HepG2 (cell line): ENCODE data around the gene BICDL2. TPM values are rescaled to one million over a fixed set of nuclear protein-coding genes. Genes with fewer than 3 reads are reported as not detected.

Source experiments
- CC2D1A ChIP-seq: sonication (generic); formaldehyde crosslinking; IDR thresholded peaks from 2 replicates; pipeline ENCODE4 v1.8.1; 2023; ENCODE audit warnings: mild to moderate bottlenecking, missing genetic modification reagents
- FLYWCH1 ChIP-seq: sonication (generic); formaldehyde crosslinking; IDR thresholded peaks from 2 replicates; pipeline ENCODE4 v1.8.1; 2023; ENCODE audit warnings: mild to moderate bottlenecking, missing genetic modification reagents
- HMG20B ChIP-seq: conservative IDR thresholded peaks from 2 replicates; pipeline ENCODE4 v1.6.1; 2016; ENCODE audit warnings: missing genetic modification reagents, missing compliant biosample characterization
- MTA1 ChIP-seq: sonication (generic); formaldehyde crosslinking; IDR thresholded peaks from 2 replicates; pipeline ENCODE4 v1.4.0; 2020; ENCODE audit warnings: missing genetic modification reagents, mild to moderate bottlenecking, borderline replicate concordance
- SKI ChIP-seq: fragments of 450-650 bp; IDR thresholded peaks from one replicate; pipeline ENCODE4 v1.6.1; 2018; ENCODE audit warnings: mild to moderate bottlenecking; ENCODE audit not compliant: partially characterized antibody
- ZFX ChIP-seq: sonication (generic); formaldehyde crosslinking; IDR thresholded peaks from 2 replicates; pipeline ENCODE4 v1.4.0; 2020; ENCODE audit warnings: mild to moderate bottlenecking, low read depth, missing genetic modification reagents, moderate library complexity
- ZNF235 ChIP-seq: sonication (generic); formaldehyde crosslinking; IDR thresholded peaks from 2 replicates; pipeline ENCODE4 v1.8.1; 2023; ENCODE audit warnings: mild to moderate bottlenecking, missing genetic modification reagents, borderline replicate concordance
- ZNF34 ChIP-seq: sonication (generic); formaldehyde crosslinking; IDR thresholded peaks from 2 replicates; pipeline ENCODE4 v1.4.0; 2020; ENCODE audit warnings: mild to moderate bottlenecking, missing genetic modification reagents, borderline replicate concordance
- ZNF451 ChIP-seq: sonication (generic); formaldehyde crosslinking; IDR thresholded peaks from 2 replicates; pipeline ENCODE4 v1.5.0; 2020; ENCODE audit warnings: mild to moderate bottlenecking, missing genetic modification reagents
- ZNF589 ChIP-seq: sonication (generic); formaldehyde crosslinking; conservative IDR thresholded peaks from 2 replicates; pipeline ENCODE4 v1.8.0; 2022; ENCODE audit warnings: mild to moderate bottlenecking, moderate library complexity, missing genetic modification reagents
- ZNF614 ChIP-seq: IDR thresholded peaks from 2 replicates; pipeline ENCODE4 v1.6.1; 2018; ENCODE audit warnings: missing biosample characterization, missing genetic modification reagents, inconsistent platforms, borderline replicate concordance
- ZNF616 ChIP-seq: sonication (generic); formaldehyde crosslinking; IDR thresholded peaks from 2 replicates; pipeline ENCODE4 v1.5.0; 2020; ENCODE audit warnings: low read depth, mild to moderate bottlenecking, missing genetic modification reagents
- ZNF619 ChIP-seq: sonication (generic); formaldehyde crosslinking; IDR thresholded peaks from 2 replicates; pipeline ENCODE4 v1.4.0; 2020; ENCODE audit warnings: mild to moderate bottlenecking, missing genetic modification reagents
- ZNF850 ChIP-seq: sonication (generic); formaldehyde crosslinking; conservative IDR thresholded peaks from 2 replicates; pipeline ENCODE4 v1.9.0; 2021; ENCODE audit warnings: mild to moderate bottlenecking, missing genetic modification reagents
- polyA plus RNA-seq, 8 experiments: library from polyadenylated mRNA; depleted of rRNA in 3 of 8; stranded (reverse) in 7 of 8; unstranded in 1 of 8; fragments of >200 nt; fragmentation: Illumina TruSeq in 4 of 8; extraction: Trizol in 4 of 8; gene quantifications; 2 replicates each; pipeline versions ENCODE4 v1.2.1 to v1.2.3, GENCODE V29; 2011 to 2016; ENCODE audit warnings: low read depth in 4 of 8, missing spikeins in 1 of 8, mixed read lengths in 1 of 8; ENCODE audit not compliant: insufficient read depth in 1 of 8
- total RNA-seq, 5 experiments: library from RNA; depleted of rRNA; stranded (reverse); fragments of >200 nt; fragmentation: Illumina TruSeq; extraction: Trizol; gene quantifications; 2 replicates each; pipeline ENCODE4 v1.2.3, GENCODE V29; 2016; ENCODE audit warnings: low read depth in 1 of 5
- TF ChIP-seq, protein P1 (sequence below): sonication (generic); formaldehyde crosslinking; IDR thresholded peaks from 2 replicates; pipeline ENCODE4 v1.5.1; 2020; ENCODE audit warnings: mild to moderate bottlenecking, missing genetic modification reagents, moderate library complexity
- TF ChIP-seq, protein P2 (sequence below): sonication (generic); formaldehyde crosslinking; IDR thresholded peaks from 2 replicates; pipeline ENCODE4 v1.5.0; 2020; ENCODE audit warnings: mild to moderate bottlenecking, low read depth, missing genetic modification reagents, borderline replicate concordance
- TF ChIP-seq, protein P3 (sequence below): sonication (generic); formaldehyde crosslinking; IDR thresholded peaks from 2 replicates; pipeline ENCODE4 v1.8.0; 2022; ENCODE audit warnings: missing genetic modification reagents, low read depth, mild to moderate bottlenecking, borderline replicate concordance
- TF ChIP-seq, protein P4 (sequence below): sonication (generic); formaldehyde crosslinking; IDR thresholded peaks from 2 replicates; pipeline ENCODE4 v1.8.0; 2022; ENCODE audit warnings: low read depth, missing genetic modification reagents
- TF ChIP-seq, protein P5 (sequence below), 2 experiments: sonication (generic) in 1 of 2; formaldehyde crosslinking in 1 of 2; IDR thresholded peaks; 2 replicates each; pipeline versions ENCODE4 v1.5.1 to v1.6.1; 2011 to 2020; ENCODE audit warnings: borderline replicate concordance in 1 of 2, low read depth in 1 of 2, low read length in 1 of 2, mild to moderate bottlenecking in 1 of 2, missing genetic modification reagents in 1 of 2, moderate library complexity in 1 of 2

BICDL2 gene
- total and polyA plus RNA-seq, 2 of the 13 experiments (the other 11 are each of a cell fraction or from before 2014, with no cell fraction given): 0.12 TPM; not detected in 1

DNA sequence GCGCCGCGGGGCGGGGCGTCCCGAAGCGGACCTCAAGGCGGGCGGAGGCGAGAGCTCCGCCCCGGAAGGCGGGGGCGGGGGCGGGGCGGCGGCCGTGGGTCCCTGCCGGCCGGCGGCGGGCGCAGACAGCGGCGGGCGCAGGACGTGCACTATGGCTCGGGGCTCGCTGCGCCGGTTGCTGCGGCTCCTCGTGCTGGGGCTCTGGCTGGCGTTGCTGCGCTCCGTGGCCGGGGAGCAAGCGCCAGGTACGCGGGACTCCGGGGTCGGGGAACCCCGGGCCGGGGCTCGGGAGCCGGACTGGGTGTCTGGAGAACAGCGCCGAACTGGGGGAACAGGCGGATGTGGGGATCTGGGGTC, 16.5 kb downstream of the BICDL2 start, which contains the start of gene TNFRSF12A (continued):
- TF ChIP-seq CC2D1A (CRISPR knock-in tag) (no peak), ZNF850 (no peak), ZNF451 (peak; percentile 58; the same call in 1 of the 2 replicates), FLYWCH1 (CRISPR knock-in tag) (0 out of 2 replicates have a peak, but pooled peaks have one; percentile 50), ZNF34 (0 out of 2 replicates have a peak, but pooled peaks have one; percentile 39), ZNF616 (CRISPR knock-in tag) (no peak), ZFX (CRISPR knock-in tag) (peak; percentile 4; the same call in 1 of the 2 replicates), HMG20B (CRISPR knock-in tag) (no peak), ZNF614 (CRISPR knock-in tag) (peak; percentile 12; the same call in 1 of the 2 replicates), ZNF619 (CRISPR knock-in tag) (peak; percentile 56; the same call in 1 of the 2 replicates), ZNF589 (no peak), MTA1 (CRISPR knock-in tag) (no peak), SKI (peak; percentile 64), ZNF235 (CRISPR knock-in tag) (no peak)
- TF ChIP-seq, protein P1, sequence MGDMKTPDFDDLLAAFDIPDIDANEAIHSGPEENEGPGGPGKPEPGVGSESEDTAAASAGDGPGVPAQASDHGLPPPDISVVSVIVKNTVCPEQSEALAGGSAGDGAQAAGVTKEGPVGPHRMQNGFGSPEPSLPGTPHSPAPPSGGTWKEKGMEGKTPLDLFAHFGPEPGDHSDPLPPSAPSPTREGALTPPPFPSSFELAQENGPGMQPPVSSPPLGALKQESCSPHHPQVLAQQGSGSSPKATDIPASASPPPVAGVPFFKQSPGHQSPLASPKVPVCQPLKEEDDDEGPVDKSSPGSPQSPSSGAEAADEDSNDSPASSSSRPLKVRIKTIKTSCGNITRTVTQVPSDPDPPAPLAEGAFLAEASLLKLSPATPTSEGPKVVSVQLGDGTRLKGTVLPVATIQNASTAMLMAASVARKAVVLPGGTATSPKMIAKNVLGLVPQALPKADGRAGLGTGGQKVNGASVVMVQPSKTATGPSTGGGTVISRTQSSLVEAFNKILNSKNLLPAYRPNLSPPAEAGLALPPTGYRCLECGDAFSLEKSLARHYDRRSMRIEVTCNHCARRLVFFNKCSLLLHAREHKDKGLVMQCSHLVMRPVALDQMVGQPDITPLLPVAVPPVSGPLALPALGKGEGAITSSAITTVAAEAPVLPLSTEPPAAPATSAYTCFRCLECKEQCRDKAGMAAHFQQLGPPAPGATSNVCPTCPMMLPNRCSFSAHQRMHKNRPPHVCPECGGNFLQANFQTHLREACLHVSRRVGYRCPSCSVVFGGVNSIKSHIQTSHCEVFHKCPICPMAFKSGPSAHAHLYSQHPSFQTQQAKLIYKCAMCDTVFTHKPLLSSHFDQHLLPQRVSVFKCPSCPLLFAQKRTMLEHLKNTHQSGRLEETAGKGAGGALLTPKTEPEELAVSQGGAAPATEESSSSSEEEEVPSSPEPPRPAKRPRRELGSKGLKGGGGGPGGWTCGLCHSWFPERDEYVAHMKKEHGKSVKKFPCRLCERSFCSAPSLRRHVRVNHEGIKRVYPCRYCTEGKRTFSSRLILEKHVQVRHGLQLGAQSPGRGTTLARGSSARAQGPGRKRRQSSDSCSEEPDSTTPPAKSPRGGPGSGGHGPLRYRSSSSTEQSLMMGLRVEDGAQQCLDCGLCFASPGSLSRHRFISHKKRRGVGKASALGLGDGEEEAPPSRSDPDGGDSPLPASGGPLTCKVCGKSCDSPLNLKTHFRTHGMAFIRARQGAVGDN (CRISPR knock-in tag): peak; percentile 33; the same call in 1 of the 2 replicates
- TF ChIP-seq, protein P2, sequence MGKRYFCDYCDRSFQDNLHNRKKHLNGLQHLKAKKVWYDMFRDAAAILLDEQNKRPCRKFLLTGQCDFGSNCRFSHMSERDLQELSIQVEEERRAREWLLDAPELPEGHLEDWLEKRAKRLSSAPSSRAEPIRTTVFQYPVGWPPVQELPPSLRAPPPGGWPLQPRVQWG: 0 out of 2 replicates have a peak, but pooled peaks have one; percentile 74
- TF ChIP-seq, protein P3, sequence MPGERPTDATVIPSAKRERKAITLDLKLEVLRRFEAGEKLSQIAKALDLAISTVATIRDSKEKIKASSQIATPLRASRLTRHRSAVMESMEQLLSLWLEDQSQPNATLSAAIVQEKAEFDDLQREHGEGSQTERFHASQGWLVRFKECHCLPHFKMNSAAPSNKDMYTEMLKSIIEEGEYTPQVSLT (CRISPR knock-in tag): no peak
- TF ChIP-seq, protein P4, sequence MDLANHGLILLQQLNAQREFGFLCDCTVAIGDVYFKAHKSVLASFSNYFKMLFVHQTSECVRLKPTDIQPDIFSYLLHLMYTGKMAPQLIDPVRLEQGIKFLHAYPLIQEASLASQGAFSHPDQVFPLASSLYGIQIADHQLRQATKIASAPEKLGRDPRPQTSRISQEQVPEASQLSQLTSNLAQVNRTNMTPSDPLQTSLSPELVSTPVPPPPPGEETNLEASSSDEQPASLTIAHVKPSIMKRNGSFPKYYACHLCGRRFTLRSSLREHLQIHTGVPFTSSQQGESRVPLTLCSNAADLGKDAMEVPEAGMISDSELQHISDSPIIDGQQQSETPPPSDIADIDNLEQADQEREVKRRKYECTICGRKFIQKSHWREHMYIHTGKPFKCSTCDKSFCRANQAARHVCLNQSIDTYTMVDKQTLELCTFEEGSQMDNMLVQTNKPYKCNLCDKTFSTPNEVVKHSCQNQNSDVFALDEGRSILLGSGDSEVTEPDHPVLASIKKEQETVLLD (CRISPR knock-in tag): no peak
- TF ChIP-seq, protein P5, sequence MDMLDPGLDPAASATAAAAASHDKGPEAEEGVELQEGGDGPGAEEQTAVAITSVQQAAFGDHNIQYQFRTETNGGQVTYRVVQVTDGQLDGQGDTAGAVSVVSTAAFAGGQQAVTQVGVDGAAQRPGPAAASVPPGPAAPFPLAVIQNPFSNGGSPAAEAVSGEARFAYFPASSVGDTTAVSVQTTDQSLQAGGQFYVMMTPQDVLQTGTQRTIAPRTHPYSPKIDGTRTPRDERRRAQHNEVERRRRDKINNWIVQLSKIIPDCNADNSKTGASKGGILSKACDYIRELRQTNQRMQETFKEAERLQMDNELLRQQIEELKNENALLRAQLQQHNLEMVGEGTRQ (IDR thresholded peaks at IDR 0.05; ENCODE audit: low read depth, low read length): no peak
- TF ChIP-seq, protein P5 (CRISPR knock-in tag; IDR thresholded peaks at IDR 0.05; ENCODE audit: borderline replicate concordance): no peak
